HG03196 (cell line): Measurements from ENCODE around the gene CDH2.

ENCODE experiments used
- ATAC-seq: cut with Tn5 transposase; IDR thresholded peaks from one replicate; pipeline ENCODE4 v1.9.1; 2021; ENCODE audit not compliant: unreplicated experiment

The CDH2 gene

DNA sequence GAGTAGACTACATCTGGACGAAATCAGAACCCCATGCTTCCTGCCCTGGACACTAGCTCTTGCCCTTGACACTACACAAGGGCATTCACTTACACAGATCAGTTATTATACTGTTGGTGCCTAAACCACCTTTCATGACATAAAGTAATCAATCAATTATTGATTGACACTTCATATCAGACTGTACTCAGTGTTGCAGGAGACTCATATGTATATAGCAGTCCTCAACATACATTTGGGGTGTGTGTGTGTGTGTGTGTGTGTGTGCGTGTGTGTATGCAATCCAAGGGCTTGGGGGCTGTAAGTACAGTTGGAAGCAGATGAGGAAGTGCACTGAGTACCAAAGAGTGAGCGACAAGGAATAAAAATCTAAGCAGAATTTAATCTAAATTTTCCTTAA lies 5.1 kb downstream of the CDH2 start:
- no peak for ATAC-seq

DNA sequence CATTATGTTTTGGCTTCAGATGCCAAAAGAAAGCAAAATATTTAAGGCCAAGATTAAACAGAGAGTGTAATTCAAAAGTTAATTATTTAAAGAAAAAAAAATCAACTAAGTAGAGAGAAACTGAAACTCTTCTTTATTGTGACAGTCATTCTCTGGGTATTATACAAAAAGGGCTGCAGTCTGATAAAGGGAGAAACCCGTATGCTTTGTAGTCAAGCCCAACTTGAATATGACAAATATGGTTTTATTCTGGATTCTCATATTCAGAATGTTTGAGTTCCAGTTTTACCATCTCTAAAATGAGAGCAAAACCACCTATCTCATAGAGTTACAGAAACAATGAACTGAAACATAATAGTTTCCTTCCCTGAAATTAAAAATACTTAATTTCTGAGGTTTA lies 8.2 kb downstream of the CDH2 start:
- ATAC-seq = no peak

DNA sequence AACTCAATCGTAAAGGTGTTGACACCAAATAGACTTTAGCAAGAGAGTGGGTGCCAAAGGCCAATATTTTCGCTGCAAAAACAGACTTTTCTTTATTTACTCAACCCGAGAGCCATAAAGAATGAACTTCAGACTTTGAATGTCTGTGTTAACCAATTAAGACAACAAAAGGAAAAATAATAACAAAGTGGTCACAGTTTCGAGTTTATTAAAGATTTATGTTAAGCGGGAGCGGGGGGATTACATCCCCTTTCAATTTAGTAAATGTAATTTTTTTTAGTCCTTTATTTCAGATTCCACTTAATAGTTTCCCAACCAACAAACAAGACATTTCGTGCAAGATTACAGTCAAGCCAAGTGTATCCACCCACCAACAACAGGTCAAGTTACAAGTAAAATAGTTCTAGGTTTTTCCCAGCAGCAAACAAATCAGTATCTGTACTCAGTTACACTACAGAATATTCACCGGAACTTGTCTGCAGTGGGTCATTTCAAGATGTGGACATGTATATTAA lies 9.0 kb downstream of the CDH2 start:
- no peak for ATAC-seq

DNA sequence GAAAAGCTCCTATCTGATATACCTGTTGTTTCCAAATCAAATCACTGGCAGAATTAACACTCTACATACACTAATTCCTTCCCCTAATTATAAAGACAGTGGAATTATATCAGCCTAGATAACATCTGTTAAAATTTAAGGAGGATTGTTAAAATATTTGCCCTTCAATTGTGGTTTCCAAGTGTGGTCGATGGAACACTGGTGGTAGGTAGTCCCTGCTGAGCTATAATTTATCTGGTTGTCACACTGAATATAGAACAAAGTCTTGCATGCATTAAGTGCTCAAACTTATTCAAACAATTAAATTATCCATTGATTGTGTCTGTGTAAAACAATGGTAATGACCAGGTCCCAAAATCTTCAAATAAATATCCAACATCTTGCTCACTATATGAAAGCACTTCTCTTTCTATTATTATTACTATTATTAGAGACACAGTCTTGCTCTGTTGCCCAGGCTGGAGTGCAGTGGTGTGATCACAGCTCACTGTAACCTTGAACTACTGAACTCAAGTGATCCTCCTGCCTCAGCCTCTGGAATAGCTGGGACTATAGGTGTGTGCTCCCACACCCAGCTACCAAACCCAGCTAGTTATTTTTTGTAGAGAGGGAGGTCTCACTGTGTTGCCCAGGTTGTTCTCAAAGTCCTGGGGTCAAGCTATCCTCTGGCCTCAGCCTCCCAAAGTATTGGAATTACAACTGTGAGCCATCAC lies 12.0 kb downstream of the CDH2 start:
- ATAC-seq = no peak

GRCh38 chr18:28163201-28163775 lies 13.6 kb downstream of the CDH2 start:
- ATAC-seq = no peak

GRCh38 chr18:28161608-28162599 lies 15.0 kb downstream of the CDH2 start:
- ATAC-seq = no peak

- no peak for ATAC-seq
Measured at GRCh38 chr18:28159055-28159454, 17.9 kb downstream of the CDH2 start.

- no peak for ATAC-seq
Measured at GRCh38 chr18:28158083-28158581, 18.8 kb downstream of the CDH2 start.

DNA sequence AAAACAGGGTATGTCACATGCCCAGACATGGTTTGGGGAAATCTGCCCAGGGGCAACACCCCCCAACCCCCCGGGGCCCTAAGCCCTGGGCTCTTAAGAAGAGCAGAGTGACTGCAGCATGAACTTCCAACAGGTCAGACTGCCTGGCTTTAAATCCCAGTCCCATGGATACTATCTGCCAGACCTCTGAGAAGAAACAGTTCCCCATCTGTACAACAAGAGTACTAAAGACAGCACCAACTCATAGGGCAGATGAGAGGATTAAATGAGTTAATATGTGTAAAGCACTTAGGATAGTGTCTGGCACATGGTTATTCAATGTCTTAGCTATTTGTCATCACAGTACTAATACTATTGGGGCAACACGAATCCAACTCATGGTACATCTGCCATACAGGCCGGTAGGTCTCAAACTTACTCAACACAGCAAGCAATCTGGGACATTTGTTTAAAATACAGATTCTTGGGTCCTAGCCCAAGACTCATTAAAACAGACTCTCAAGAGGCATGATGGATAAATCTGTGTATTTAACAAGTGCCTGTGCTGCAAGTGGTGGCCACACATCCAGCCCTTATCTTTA lies 23.4 kb downstream of the CDH2 start:
- no peak for ATAC-seq

GRCh38 chr18:28152754-28153153 lies 24.2 kb downstream of the CDH2 start:
- no peak for ATAC-seq

DNA sequence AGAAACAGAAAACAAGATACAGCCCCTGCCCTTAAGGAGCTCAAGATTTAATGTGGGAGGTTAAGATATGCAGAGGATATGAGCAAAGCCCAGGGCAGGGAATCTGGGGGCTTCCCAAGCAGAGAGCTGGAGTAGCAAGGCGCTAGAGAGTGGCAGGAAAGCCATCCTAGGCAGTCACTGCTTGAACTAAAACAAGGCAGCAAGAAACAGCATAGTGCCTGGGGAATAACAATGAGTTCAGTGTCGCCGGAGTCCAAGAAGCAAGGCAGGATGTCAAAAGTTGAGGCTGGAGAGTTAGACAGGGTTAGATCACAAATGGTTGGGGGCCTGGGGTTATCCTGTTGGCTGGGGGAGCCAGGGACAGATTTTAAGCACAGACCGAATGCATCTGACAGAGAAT lies 24.6 kb downstream of the CDH2 start:
- ATAC-seq = no peak

DNA sequence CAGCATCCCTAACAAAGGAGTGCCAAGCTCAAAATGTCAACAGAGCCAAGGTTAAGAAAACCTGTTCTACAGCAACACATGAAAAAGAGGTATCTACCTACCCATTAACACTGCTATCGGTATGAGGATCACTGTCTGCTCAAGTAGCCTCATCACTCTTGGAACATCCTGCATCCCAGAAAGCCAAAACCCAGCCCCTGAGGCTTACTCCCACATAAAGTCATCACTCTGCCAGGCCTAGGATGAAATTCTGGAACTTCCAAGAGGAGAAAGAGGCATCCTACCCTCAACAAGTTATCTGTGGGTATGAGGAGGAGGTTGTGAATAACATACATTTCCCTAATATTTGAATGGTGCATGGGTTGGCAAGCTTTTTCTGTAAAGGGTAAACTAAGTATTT lies 25.5 kb downstream of the CDH2 start:
- no peak for ATAC-seq

- ATAC-seq = no peak
Measured at GRCh38 chr18:28150925-28151324, 26.0 kb downstream of the CDH2 start.

DNA sequence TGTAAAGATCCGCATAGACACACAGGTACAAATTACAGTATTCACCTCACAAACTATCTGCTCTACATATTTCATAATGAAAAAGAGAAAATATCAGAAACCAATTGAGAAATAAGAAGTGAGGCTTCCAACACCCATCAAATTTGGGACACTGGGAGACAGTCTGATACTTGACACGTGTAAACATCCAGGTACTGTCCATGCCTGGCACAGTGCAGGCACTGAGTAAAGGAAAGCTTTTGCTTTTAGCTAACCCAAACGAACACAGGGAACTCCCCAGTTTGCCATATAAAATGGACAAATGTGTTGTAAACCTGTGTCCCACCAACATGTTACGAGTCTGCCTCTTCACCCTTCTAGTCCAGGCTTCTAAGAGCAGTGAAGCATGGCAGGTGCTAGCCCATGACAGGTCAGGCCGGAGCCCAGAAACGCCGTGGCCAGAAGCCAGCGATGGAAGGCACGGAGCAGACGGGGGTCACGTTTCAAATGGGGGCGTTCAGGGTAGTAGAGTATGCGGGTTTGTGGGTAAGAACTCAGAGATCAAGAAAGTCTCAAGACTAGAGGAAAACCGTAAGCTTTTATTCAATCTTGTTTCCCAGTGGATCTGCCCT lies 27.0 kb downstream of the CDH2 start:
- ATAC-seq = no peak

- no peak for ATAC-seq
Measured at GRCh38 chr18:28147674-28148171, 29.2 kb downstream of the CDH2 start.

- ATAC-seq = no peak
Measured at GRCh38 chr18:28143725-28144124, 33.2 kb downstream of the CDH2 start.

DNA sequence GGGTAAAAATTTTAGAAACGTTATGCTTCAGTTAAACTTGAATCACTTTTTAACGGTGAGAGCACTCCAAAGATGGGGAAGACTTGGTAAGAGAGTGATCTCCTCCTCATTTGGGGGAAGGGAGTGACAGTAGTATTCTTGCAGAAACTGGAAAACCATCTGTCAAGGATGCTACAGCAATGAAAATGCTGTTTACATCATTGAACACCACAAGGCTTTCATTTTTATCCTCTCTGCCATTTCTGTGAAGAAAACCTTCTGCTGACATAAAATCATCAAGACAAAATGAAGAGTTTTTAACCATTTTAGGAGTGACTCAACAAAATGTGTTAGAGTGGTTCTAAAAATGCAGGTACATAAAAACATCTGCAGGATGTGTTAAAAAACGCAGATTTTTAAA lies 38.1 kb downstream of the CDH2 start:
- ATAC-seq = no peak

DNA sequence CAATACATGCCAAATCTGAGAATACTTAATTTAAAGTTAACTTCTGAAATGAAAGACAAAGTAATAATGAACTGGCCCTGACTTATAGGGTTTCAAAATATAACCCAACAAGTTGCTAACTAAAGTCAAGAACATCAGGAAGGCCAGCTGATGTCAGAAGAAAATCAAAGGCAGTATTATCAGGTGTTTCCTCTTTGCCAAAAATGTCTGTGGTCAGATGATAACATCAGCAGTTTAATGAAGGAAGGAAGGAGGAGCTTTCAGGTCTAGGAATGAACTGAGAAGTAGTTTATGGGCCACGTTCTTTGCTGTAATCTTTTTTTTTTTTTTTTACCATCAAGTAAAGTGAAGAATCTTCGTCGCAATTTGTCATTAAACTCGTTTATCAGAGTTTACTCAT lies 40.9 kb downstream of the CDH2 start:
- no peak for ATAC-seq

DNA sequence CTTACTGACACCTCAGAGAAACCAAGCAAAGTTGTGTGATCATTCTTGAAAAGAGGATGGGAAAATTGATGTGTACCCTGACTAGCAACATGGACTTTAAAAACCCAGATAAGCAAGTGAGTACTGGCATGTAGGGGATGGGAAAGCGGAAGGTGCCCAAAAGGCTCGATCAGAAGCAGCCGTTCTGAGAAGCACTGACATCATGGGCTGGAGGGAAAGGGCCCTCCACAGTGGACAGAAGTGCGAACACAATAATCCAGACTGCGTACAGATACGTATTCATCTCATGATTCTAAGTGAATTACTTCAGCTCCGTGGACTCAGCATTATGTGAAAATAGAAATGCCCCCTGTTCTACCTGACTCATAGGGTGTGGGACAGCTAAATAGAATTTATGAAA lies 42.2 kb downstream of the CDH2 start:
- no peak for ATAC-seq

DNA sequence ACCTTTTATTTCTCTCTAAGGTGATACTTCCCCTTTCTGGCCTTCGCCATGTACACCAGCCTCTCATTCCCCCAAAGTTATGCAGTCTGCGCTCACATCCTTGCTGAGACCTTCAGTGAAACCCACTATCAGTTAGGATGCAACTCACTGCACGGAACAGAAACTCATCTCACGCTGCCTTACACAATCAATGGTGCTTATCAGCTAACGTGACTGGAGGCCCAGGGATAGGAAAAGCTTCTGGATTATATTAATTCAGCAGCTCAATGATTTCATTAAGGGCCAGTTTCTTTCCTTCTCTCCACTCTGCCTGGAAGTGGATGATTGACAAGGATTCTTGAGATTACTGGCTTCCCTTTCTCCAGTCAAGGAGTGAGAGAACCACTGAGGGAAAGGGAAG lies 44.8 kb downstream of the CDH2 start:
- no peak for ATAC-seq

DNA sequence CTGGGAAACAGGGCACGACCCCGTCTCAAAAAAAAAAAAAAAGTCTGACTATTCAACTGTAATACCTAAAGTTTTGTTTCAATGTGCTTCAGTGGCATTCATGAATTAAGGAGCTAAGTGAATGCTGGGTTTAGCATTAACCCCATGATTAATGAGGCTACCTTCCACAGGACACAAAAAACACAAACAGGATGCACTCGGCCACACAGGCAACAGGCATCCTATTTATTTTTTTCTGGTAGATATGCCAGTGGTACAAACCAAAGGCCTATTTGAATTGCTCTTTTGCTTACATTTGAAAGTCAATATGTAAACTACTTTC lies 48.3 kb downstream of the CDH2 start:
- no peak for ATAC-seq
